ENCODE measurements around the gene TMEM9.

TMEM9 gene

DNA sequence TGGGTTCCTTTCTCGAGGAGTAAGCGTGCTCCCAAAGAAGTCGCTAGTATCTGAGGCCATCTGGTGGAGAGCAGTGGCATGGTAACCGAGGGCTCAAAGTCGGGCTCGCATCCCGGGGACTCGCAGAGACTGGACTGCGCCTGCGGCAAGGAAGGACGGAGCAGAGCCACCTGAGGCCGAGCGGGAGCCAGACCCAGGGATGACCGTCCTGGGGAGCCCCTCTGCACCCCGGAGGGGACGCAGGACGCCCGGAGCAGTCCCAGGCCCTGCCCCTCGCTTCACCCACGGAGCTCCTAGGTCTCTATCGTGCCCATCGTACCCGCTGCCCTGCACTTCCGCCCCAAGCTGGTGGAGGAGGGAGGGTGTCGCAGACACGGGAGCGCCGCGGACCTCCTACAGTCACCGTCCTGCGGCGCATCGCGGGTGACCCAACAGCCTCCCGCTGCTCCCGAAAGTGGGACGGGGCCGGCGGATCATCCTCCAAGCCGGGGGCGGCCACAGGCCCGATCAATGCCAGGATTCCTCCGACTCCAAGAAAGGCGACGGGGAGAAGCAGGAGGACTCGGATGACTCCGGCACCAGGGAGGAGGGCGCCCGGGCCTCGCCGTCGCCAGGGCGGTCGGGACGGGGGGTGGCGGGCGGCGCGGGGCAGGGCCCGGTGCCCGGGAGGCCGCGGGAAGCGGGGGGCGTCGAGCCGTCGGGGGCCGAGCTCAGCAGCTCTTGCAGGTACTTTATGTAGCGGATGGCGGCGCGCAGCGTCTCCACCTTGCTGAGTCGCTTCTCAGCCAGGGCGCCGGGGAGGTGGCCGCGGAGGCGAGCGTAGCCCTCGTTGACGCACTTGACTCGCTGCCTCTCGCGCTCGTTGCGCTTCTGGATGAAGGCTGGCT lies 39.8 kb downstream of the TMEM9 start:
- peak overlapping the region; percentile 48 for H3K4me3 ChIP-seq (ENCODE audit: low read depth, low read length)
- peak; percentile 80 for TF ChIP-seq CTCF (IDR thresholded peaks at IDR 0.05; ENCODE audit: borderline replicate concordance, insufficient read depth, low read depth, low read length)

DNA sequence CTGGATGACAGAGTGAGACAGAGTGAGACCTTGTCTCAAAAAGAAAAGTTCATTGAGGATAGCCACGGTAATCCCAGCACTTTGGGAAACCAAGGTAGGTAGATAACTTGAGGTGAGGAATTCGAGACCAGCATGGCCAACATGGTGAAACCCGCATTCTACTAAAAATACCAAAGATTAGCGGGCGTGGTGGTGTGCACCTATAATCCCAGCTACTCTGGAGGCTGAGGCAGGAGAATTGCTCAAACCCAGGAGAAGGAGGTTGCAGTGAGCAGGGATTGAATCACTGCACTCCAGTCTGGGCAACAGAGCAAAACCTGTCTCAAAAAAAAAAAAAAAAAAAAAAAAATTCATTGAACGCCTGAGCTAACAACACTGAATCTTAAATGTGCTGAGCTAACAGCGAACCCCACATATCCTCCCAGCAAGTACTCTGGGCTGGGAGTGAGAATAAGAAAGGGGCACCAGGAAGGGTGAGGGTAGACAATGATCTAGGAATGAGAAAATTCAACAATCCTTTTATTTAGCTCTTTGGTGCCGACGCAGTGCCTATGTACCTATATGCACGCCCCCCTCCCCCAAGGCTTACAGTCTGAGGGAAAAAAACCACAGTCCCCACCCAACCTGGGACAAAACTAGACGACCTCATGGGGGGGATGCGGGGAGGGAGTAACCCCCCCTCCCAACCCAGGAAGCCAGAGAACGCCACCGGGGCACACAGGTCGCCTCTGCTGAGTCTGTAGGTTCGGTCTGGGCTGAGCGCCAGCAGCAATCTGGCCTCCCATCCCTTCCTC lies 40.6 kb downstream of the TMEM9 start:
- H3K4me3 ChIP-seq (ENCODE audit: low read depth, low read length): peak overlapping the region; percentile 48
- no peak for TF ChIP-seq CTCF (IDR thresholded peaks at IDR 0.05; ENCODE audit: borderline replicate concordance, insufficient read depth, low read depth, low read length)

- no peak for TF ChIP-seq CTCF (IDR thresholded peaks at IDR 0.05; ENCODE audit: borderline replicate concordance, insufficient read depth, low read depth, low read length)
- no peak overlapping the region for H3K4me3 ChIP-seq (ENCODE audit: low read depth, low read length)
Observed at GRCh38 chr1:201112926-201113325, 41.3 kb downstream of the TMEM9 start.

DNA sequence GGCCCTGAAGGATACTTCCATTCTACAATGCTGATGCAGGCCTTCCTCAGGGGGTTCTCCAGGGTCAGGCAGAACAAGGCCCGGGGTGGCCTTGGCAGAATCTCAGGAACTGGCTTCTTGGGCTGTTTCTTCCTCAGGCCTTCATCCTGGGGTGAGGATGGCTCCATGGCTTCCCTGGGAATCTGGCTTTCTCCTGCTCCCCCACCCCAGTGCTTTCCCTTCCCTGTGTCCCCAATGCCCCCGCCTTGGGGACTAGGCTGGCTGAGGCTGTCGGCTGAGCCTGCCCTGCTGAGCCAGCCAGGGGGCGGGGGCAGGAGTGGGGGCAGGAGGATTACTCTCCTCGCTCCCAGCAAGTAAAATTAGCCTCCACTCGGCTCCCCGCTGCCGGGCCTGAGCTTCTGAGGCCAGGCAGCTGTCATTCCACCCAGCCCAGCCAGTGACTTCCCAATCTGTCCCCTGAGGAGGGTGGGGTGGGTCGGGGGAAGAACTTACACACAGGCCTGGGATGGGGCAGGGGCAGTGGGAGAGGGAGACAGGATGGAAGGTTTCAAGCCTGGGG lies 42.0 kb downstream of the TMEM9 start, which contains the start of gene CACNA1S:
Gene CACNA1S, minus strand, starts transcription at position 254 of the 559 bp plus-strand sequence. Its CDS starts 87 bp downstream, at position 167.
- no peak for TF ChIP-seq CTCF (IDR thresholded peaks at IDR 0.05; ENCODE audit: borderline replicate concordance, insufficient read depth, low read depth, low read length)
- H3K4me3 ChIP-seq (ENCODE audit: low read depth, low read length): no peak within 1 kb of the TSS

DNA sequence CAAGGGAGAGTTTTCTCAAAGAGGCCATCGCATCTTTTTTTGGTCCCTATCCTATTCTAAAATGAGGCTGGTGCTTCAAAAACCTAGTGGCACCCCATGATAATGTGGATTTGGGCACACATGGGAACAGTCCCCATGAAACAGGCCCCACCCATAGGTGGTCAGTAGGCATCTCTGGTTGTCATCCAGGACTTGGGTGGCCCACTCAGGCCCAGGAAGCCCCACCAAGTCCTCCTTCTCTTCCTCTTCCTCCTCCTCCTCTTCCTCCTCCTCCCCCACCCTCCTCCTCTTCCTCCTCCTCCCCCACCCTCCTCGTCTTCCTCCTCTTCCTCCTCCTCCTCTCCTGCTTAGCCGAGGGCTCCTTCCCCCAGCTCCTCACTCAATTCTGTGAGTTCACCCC lies 42.6 kb downstream of the TMEM9 start:
- no peak for TF ChIP-seq CTCF (IDR thresholded peaks at IDR 0.05; ENCODE audit: borderline replicate concordance, insufficient read depth, low read depth, low read length)
- H3K4me3 ChIP-seq (ENCODE audit: low read depth, low read length): no peak overlapping the region

- H3K4me3 ChIP-seq (ENCODE audit: low read depth, low read length): no peak overlapping the region
- no peak for TF ChIP-seq CTCF (IDR thresholded peaks at IDR 0.05; ENCODE audit: borderline replicate concordance, insufficient read depth, low read depth, low read length)
Observed at GRCh38 chr1:201111156-201111555, 43.1 kb downstream of the TMEM9 start.
